HG02763 (cell line): ENCODE results near the gene GJA5.
"Not testable (repeated sequence)": the region's sequence is repeated elsewhere in the genome, so short reads cannot be mapped to it uniquely, and the experiment has no call there.

Experiments
- ATAC-seq: cut with Tn5 transposase; IDR thresholded peaks from one replicate; pipeline ENCODE4 v1.9.1; 2021; ENCODE audit warnings: mild to moderate bottlenecking, moderate library complexity; ENCODE audit not compliant: unreplicated experiment

GJA5 gene

GRCh38 chr1:147734291-147734841 is 26.0 kb downstream of the GJA5 start:
- not testable (repeated sequence) for ATAC-seq

- no peak for ATAC-seq
Observed at GRCh38 chr1:147729315-147729714, 31.1 kb downstream of the GJA5 start.

- no peak for ATAC-seq
Observed at GRCh38 chr1:147726168-147726567, 34.2 kb downstream of the GJA5 start.

- ATAC-seq, result no peak
Observed at GRCh38 chr1:147725685-147726084, 34.7 kb downstream of the GJA5 start.

- no peak for ATAC-seq
Observed at GRCh38 chr1:147723691-147724323, 36.6 kb downstream of the GJA5 start.

- ATAC-seq, result no peak
Observed at GRCh38 chr1:147722124-147722523, 38.3 kb downstream of the GJA5 start.

- no peak for ATAC-seq
Observed at GRCh38 chr1:147721716-147722115, 38.7 kb downstream of the GJA5 start.

GRCh38 chr1:147720557-147720956 is 39.8 kb downstream of the GJA5 start:
- ATAC-seq, result no peak

- no peak for ATAC-seq
Observed at GRCh38 chr1:147719711-147720225, 40.6 kb downstream of the GJA5 start.

- no peak for ATAC-seq
Observed at GRCh38 chr1:147719029-147719698, 41.2 kb downstream of the GJA5 start.

- no peak for ATAC-seq
Observed at GRCh38 chr1:147717706-147718097, 42.7 kb downstream of the GJA5 start.

GRCh38 chr1:147717051-147717705 is 43.2 kb downstream of the GJA5 start:
- ATAC-seq, result no peak

GRCh38 chr1:147712605-147713004 is 47.8 kb downstream of the GJA5 start:
- ATAC-seq, result no peak
